Measurements from ENCODE around the gene STING1.
"Not testable (repeated sequence)": the region's sequence is repeated elsewhere in the genome, so short reads cannot be mapped to it uniquely, and the experiment has no call there.

DNA sequence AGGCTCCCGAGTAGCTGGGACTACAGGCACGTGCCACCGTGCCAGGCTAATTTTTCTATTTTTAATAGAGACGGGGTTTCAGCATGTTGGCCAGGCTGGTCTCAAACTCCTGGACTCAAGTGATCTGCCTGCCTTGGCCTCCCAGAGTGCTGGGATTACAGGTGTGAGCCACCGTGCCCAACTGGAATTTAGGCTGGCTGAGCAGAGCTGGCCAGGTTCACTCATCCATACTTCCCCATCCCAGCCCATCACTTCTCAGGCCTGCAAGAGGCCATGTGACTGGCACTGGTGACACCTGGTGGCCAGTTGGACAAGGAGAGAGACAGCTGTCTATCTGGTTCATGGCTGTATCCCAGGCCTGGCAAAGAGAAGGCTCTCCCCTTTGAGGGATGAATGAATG is 30.9 kb upstream of the STING1 start:
- peak; percentile 74 to 79 for TF ChIP-seq CTCF (IDR thresholded peaks at IDR 0.05; ENCODE audit: extremely low read depth in 1 of 2, insufficient read depth in 1 of 2, low read depth in 1 of 2, low read length in 2 of 2)
- TF ChIP-seq POLR2A (IDR thresholded peaks at IDR 0.05; ENCODE audit: low read depth, low read length): not testable (repeated sequence)

Measured in endothelial cell of umbilical vein (primary cell).